ENCODE data around the gene POLR3H.

POLR3H gene

GRCh38 chr22:41481925-41482318 is 62.3 kb downstream of the POLR3H start:
- DNase-seq (ENCODE audit: low spot score) = no peak

DNA sequence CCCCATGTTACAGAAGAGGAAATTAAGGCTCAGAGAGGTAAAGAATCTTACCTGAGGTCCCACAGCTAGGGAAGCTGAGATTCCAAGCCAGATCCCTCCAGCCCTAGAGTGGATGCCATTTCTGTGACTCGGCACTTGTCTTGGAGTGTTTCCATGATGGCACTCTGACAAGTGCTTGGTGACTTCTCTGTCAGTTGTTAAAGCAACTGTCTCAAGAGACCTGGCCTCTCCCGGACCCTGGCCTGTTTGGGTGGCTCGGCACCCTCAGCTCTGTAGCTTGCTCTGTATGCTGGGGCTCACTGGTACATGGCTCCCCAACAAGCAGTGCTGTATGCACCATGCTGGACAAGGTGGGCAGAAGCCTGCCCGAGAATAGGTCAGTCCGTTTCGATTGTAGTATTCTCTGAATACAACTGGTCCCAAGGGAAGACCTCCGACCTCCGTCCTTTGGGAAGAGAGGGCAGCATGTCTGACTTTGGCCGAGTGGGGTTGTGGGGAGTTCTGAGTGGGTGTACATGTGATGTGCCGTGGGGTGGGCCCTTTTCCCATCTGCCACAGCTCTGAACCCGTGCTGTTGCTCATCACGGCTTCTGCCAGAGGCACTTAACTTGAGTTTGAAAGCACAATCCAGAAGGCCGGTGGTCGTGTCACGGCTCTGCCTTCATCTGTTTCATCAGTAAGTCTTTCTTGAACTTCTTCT is 63.0 kb downstream of the POLR3H start:
- DNase-seq (ENCODE audit: low spot score) = no peak

DNA sequence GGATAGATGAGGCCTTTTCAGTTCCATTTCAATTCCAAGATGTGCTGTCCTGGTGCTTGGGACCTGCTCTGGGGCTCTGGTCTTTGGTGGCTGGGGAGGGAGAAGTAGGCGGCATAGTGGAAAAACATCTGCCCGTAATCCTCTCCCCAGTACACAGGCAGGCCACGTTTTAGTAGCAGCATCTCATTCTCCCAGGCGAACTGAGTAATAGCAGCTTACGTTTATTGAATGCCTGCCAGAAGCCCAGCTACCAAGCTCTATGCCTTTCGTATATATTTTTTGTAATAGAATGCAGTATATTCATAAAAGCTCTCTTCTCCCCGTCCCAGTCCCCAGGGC is 63.9 kb downstream of the POLR3H start:
- no peak for DNase-seq (ENCODE audit: low spot score)

DNA sequence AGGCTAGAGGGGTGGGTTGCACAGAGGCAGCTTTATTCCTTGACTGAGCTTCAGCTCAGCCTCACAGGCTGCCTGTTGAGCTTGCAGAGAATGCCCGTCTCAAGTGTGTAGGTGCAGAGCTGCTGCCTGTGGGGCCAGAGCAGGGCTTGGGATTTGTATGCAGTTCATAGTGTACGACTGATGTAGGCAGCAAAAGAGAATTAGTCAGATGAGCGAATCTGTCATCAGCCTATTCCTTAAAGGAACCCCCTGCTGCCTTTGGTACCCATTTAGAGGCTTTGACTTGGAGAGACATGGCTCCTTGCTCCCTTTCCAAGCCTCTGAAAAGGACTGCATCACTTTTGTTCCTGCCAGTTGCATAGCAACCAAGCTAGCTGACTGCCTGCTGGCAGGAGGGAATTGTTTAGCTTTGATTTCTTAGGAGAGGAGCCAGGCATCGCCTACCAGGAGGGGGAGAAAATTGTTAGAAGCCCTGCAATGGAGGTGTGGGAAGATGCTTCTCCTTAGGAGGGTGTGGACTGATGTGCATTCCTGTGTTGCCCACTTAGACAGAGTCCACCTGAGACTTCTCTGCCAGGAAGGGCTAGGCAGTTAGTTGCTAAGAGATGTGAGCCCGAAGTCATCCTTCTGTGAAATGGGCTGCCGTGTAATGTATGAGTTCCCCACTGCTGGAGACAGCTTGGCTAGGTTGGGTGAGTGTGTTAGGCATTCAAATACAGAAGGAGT is 64.4 kb downstream of the POLR3H start:
- no peak for DNase-seq (ENCODE audit: low spot score)

- DNase-seq (ENCODE audit: low spot score) = no peak
Observed at GRCh38 chr22:41478891-41479521, 65.3 kb downstream of the POLR3H start.

GRCh38 chr22:41478473-41478872 is 65.8 kb downstream of the POLR3H start:
- no peak for DNase-seq (ENCODE audit: low spot score)
